DMS153 treated with DMSO at 0.1 percent for 48 hours (cell line): ENCODE measurements around the gene DBT.
"Not testable (repeated sequence)": the region's sequence is repeated elsewhere in the genome, so short reads cannot be mapped to it uniquely, and the experiment has no call there.

Source experiments
- DNase-seq: peaks from one replicate; lab custom pipeline; 2025; ENCODE audit not compliant: unreplicated experiment; lab: John Stamatoyannopoulos, UW

Gene DBT

DNA sequence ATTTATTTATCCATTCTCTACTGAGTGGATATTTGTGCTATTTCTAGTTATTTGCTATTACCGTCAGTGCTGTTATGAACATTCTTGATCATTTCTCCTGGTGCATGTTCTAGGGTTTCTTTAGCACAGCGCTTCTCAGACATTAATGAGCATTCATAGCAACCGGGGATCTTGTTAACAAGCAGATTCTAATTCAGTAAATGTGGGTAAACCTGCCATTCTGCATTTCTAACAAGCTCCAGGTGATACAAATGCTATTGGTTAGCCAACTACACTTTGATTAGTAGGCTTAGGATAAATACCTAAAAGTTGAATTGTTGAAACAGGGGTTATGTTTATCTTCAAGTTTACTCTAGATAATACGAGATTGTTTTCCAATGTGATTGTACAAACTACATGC lies 3.3 kb upstream of the DBT start:
- no peak for DNase-seq

DNA sequence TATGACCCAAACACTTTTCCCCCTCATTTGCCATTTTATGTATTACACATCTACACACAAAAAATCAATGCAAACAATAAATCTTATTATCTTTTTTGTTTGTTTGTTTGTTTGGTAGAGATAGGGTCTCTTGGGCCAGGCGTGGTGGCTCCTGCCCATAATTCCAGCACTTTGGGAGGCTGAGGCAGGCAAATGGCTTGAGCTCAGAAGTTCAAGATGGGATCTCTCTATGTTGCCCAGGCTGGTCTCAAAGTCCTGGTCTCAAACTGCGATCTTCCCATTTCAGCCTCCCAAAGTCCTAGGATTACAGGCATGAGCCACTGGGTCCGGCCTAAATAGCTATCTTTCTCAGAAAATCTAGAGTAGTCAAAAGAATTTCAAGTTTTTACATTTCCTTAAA lies 1.2 kb upstream of the DBT start:
- DNase-seq, result no peak

- DNase-seq, result no peak
Measured at GRCh38 chr1:100250264-100250663, 630 bp upstream of the DBT start.

DNA sequence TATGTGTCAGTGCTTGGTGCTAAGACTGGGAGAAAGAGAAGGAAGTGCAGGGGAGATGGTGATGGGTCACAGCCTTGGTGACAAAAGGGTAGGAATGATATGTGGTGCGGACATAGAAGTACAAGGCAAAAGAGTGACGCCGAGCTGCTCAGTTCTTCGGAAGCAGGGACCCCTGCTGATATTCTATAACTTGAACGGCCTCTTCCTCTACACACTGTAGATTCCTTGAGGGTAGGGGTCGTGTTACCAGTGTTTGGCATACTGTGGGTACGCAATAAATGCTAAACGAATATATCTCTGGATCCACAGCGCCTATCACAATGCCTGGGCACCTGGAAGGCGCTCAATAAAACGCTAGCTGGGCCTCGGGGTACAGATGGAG lies 488 bp downstream of the DBT start:
- no peak for DNase-seq

DNA sequence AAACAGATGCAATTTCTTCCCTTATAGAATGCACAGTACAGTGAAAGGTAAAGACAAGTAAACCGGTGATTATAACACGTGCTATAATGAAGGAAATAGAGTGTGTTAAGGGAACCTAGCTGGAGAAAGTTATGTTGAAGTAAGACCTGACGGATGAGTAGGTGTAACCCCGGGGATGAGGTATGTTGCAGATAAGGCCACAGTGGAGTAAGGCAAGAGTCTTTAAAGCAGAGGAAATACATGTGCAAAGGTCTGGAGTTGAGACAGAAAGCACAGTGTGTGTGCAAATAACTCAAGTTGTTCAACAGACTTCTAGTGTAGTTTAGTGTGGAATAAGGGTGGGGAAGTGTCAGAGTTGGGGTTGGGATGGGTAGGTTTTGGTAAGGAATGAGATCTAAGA lies 2.9 kb downstream of the DBT start:
- DNase-seq, result no peak

GRCh38 chr1:100240631-100241030 lies 9.0 kb downstream of the DBT start:
- DNase-seq, result no peak

DNA sequence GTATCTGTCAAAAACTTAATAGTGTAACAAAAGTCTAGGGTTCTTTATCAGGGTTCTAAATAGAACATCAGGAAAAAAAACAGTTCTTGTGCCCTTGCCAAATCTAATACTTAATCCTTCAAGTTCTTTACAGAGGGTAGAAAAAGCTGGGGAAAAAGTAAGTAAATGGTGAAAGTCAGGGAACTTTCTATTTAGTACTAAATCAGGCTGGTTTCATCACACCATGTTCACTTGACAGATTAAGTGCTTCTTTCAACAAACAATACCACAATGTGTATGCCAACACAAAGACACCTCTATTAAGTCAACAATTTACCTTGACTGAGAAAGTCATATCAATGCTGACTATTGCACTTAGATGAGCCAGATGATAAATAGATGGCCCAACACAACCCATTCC lies 9.7 kb downstream of the DBT start:
- no peak for DNase-seq

DNA sequence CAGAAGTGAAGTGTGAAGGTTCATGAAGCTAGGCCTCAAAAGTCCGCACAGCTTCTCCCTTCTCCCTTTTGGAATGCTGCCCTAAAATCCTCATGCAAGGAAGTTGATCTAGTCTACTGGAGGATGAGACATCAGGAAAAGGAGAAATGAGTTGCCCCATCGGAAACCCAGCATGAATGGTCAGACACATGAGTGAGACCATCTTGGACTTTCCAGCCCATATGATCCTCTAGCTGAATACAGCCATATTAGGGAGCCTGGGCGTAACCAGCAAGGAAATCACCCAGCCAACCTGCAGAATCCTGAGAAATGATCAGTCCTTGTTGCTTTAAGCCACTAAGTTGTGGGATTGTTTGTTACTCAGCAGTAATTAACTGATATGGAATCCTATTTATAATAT lies 12.5 kb downstream of the DBT start:
- DNase-seq, result no peak

DNA sequence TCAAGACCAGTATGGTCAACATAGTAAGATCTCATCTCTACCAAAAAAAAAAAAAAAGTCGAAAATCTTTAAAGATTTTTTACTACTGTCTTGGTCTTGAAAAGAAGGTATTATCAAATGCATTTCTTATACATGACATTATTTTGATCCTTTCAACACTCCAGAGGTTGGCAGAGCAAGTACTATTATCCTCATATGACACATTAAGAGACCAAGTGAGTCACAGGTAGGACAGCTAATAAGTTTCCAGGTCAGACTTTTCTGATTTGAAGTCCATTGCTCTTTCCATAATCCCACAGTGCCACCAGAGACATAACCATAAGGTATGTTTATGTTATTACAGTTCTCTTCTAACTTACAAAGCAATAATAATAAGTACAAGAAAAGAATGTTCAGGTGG lies 15.2 kb downstream of the DBT start:
- no peak for DNase-seq

GRCh38 chr1:100233566-100233965 lies 16.1 kb downstream of the DBT start:
- DNase-seq, result not testable (repeated sequence)

DNA sequence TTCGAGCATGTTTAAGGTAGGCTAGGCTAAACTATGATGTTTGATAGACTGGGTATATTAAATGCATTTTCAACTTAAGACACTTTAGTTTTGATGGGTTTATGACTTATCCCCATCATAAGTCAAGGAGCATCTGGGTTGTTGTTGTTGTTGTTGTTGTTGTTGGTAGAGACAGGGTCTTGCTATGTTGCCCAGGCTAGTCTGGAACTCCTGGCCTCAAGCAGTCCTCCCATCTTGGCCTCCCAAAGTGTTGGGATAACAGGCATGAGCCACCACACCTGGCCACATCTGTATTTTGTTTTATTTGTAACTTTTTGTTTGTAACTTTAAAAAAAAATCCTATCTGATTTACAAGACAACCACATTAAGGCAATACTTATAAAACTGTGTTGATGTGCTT lies 17.5 kb downstream of the DBT start:
- no peak for DNase-seq

GRCh38 chr1:100231721-100232120 lies 17.9 kb downstream of the DBT start:
- no peak for DNase-seq

DNA sequence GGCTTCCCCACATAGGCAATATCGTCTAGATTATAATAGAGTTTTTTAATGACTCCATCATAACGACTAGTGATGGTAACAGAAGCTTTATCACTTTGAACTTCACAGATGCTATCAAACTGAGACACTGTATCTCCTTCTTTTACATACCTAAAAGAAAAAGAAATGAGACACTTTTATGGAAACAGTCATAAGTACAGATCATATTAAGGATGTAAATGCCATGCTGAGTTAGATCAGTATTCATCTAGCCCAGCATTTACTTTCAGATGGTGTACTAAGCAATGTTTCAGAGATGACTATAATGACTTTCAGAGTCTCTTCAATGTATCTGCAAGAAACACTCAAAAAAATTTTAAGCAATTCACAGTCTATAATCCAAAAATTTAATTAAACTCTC lies 18.9 kb downstream of the DBT start:
- no peak for DNase-seq

DNA sequence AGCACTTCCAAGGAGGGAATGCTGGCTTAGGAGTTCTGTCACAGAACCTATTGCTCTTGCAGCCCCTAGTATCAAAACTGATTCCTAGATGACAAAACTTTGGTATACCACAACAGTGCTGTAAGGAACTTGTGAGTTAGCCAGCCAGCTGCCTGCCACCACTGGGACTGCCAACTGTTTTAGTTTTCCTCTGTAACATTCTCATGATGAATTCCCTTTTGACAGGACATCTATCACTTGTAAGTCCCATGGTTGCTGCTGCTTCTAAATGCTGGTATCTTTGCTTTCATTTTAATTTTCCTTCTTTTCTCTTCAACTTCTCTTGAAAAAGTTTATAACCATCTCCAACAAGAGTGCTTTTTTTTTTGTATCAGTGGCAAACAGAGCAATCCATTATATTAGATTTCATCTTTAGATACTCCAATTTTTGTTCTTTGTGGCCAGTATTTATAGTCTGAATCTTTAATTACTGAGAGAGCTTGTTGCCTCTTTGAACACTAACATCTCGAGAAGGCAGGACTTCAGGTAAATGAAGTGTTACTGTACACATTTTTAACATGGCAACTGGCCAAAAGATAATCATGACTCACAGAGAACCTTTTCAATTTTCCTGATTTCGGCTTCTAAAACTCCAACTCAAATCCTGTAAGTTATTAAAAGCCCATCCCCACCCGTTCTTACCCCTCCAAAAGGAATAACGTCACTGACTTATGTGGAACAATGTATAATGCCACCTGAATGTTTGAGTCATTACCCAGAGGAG lies 19.8 kb downstream of the DBT start:
- DNase-seq, result no peak

- no peak for DNase-seq
Measured at GRCh38 chr1:100222428-100222827, 27.2 kb downstream of the DBT start.

GRCh38 chr1:100219883-100220282 lies 29.8 kb downstream of the DBT start:
- no peak for DNase-seq

DNA sequence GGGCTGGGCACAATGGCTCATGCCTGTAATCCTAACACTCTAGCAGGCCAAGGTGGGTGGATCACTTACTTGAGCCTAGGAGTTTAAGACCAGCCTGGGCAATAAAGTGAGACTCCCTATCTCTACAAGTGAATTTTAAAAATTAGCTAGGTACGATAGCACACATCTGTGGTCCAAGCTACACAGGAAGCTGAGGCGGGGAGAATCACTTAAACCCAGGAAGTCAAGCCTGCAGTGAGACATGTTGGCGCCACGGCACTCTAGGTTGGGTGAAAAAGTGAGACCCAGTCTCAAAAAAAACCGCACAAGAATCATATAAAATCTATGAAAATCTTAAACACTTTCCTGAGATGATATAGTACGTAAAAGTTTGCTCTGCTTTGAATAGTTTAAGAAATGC lies 30.2 kb downstream of the DBT start:
- DNase-seq, result no peak

GRCh38 chr1:100217834-100218233 lies 31.8 kb downstream of the DBT start:
- DNase-seq, result no peak

DNA sequence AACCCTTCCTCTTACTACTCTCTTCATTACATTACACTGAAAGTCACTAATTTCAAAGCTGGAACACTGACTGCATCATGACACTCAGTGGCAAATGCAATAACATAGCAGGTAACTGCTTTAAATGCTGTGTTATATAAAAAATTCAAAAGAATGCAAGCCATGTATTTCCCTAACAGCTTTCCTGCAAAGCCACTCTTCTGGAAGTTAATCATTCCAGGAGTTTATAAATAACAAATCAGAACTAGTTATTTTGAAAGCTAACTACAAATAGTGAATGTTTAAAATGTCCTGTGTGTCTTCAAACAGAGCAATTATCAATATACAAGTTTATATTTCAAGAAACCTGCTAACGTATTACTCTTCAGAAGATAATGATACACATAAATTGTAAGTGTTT lies 34.5 kb downstream of the DBT start:
- no peak for DNase-seq

DNA sequence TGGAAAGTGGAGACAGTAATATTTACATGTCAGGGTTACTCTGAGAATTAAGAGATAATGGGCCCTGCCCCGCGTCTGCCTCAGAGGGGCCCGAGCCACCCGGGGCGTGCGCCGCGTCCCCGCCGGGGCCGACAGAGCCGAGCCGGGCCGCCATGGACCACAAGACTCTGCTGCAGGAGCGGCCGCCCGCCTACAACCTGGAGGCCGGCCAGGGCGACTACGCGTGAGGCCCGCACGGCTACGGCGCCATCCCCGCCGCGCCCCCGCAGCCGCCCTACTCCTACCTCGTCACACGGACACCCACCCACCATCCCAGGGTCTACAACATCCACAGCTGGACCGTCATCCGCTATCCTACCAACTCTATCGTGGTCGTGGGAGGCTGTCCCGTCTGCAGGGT lies 36.5 kb downstream of the DBT start:
- DNase-seq, result no peak

- DNase-seq, result no peak
Measured at GRCh38 chr1:100206301-100206700, 43.3 kb downstream of the DBT start.

GRCh38 chr1:100205593-100205992 lies 44.0 kb downstream of the DBT start:
- not testable (repeated sequence) for DNase-seq

DNA sequence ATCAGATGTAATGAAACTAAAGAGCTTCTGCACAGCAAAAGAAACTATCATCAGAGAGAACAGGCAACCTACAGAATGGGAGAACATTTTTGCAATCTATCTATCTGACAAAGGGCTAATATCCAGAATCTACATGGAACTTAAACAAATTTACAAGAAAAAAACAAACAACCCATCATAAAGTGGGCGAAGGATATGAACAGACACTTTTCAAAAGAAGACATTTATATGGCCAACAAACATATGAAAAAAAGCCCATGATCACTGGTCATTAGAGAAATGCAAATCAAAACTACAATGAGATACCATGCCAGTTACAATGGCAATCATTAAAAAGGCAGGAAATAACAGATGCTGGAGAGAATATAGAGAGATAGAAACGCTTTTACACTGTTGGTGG lies 44.5 kb downstream of the DBT start:
- DNase-seq, result not testable (repeated sequence)
